H1 (cell line): ENCODE measurements around the gene DOCK1. TPM values are rescaled to one million over a fixed set of nuclear protein-coding genes. Genes with fewer than 3 reads are reported as not detected.

Experiments
- RAD21 ChIP-seq, 2 experiments: IDR thresholded peaks in 1 of 2; conservative IDR thresholded peaks in 1 of 2; 2 replicates each; pipeline ENCODE4 v1.6.1; 2011; ENCODE audit warnings: low read depth in 2 of 2, low read length in 2 of 2, improper control_type of control experiment in 1 of 2, inconsistent platforms in 1 of 2, mild to moderate bottlenecking in 1 of 2, moderate library complexity in 1 of 2
- RBBP5 ChIP-seq: IDR thresholded peaks from 2 replicates; pipeline ENCODE4 v1.7.1; 2012; ENCODE audit warnings: low read depth, mild to moderate bottlenecking, inconsistent platforms, low read length, moderate library complexity, borderline replicate concordance
- SIRT6 ChIP-seq: IDR thresholded peaks from one replicate; pipeline ENCODE4 v1.7.1; 2012; ENCODE audit warnings: low read length, inconsistent platforms
- SP2 ChIP-seq: IDR thresholded peaks from 2 replicates; pipeline ENCODE4 v1.6.1; 2012; ENCODE audit warnings: mild to moderate bottlenecking, low read length, inconsistent platforms
- polyA plus RNA-seq, 7 experiments: library from polyadenylated mRNA; depleted of rRNA in 3 of 7; stranded (reverse) in 5 of 7; unstranded in 2 of 7; fragments of >200 nt in 5 of 7; fragments of 200-250 nt in 2 of 7; gene quantifications; 1 replicate in 5 of 7; 2 replicates in 1 of 7; 4 replicates in 1 of 7; pipeline versions ENCODE4 v1.2.1 to v1.2.3, GENCODE V29; 2011 to 2013; ENCODE audit warnings: missing spikeins in 2 of 7, mixed read lengths in 2 of 7
- total RNA-seq: library from RNA; stranded (reverse); fragmentation: NEBNext Ultra II Directional; extraction: Animal tissue kit (Norgen Biotek cat#: 25700); gene quantifications from 2 replicates; pipeline ENCODE4 v1.2.1, GENCODE V29; 2021
- TF ChIP-seq, protein P1 (sequence below), 3 experiments: IDR thresholded peaks; 1 replicate in 2 of 3; 2 replicates in 1 of 3; pipeline versions ENCODE4 v1.5.1 to v1.6.1; 2011; ENCODE audit warnings: low read length in 3 of 3, mild to moderate bottlenecking in 3 of 3, inconsistent platforms in 2 of 3, low read depth in 1 of 3, moderate library complexity in 1 of 3; ENCODE audit not compliant: insufficient read depth in 1 of 3; ENCODE audit errors: control extremely low read depth in 1 of 3
- TF ChIP-seq, protein P2 (sequence below): IDR thresholded peaks from 2 replicates; pipeline ENCODE4 v1.6.1; 2011; ENCODE audit warnings: low read length, improper control_type of control experiment

The DOCK1 gene
- total and polyA plus RNA-seq, 2 of the 8 experiments (the other 6 are each of a cell fraction or from before 2014, with no cell fraction given) = 11.6 to 53.0 TPM

DNA sequence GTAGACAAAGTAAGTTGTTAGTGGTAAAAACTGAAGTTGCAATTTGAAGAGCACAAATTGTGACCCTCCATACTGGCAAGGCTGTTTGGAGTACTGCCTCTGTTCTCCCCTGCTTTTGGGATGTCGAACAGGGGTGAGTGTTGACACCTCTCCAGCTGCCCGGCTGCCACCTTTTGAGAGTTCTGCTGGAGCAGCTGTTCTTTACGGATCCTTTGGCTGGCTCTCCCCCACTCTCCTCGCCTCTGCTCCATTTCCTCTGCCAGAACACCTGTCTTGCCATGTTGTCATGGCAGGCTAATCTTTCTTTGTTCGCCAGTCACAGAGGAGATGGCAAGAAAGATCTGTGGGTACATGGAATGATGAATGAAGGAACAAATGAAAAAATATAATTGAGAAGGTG lies 256.3 kb downstream of the DOCK1 start (continued):
- TF ChIP-seq, protein P1, sequence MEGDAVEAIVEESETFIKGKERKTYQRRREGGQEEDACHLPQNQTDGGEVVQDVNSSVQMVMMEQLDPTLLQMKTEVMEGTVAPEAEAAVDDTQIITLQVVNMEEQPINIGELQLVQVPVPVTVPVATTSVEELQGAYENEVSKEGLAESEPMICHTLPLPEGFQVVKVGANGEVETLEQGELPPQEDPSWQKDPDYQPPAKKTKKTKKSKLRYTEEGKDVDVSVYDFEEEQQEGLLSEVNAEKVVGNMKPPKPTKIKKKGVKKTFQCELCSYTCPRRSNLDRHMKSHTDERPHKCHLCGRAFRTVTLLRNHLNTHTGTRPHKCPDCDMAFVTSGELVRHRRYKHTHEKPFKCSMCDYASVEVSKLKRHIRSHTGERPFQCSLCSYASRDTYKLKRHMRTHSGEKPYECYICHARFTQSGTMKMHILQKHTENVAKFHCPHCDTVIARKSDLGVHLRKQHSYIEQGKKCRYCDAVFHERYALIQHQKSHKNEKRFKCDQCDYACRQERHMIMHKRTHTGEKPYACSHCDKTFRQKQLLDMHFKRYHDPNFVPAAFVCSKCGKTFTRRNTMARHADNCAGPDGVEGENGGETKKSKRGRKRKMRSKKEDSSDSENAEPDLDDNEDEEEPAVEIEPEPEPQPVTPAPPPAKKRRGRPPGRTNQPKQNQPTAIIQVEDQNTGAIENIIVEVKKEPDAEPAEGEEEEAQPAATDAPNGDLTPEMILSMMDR (IDR thresholded peaks at IDR 0.05; ENCODE audit: control extremely low read depth in 1 of 3, insufficient read depth in 1 of 3, low read depth in 1 of 3, low read length in 3 of 3) = no peak
- TF ChIP-seq SIRT6 (no peak), RBBP5 (no peak), SP2 (no peak), RAD21 (IDR thresholded peaks at IDR 0.05 in 1 of 2, conservative IDR thresholded peaks at IDR 0.05 in 1 of 2; ENCODE audit: low read depth in 2 of 2, low read length in 2 of 2) (no peak)
- TF ChIP-seq, protein P2, sequence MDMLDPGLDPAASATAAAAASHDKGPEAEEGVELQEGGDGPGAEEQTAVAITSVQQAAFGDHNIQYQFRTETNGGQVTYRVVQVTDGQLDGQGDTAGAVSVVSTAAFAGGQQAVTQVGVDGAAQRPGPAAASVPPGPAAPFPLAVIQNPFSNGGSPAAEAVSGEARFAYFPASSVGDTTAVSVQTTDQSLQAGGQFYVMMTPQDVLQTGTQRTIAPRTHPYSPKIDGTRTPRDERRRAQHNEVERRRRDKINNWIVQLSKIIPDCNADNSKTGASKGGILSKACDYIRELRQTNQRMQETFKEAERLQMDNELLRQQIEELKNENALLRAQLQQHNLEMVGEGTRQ = no peak
